Activated CD4-positive, CD25-positive, alpha-beta regulatory T cell (primary cell): Measurements from ENCODE around the gene PRDM5.
"Not testable (repeated sequence)": the region's sequence is repeated elsewhere in the genome, so short reads cannot be mapped to it uniquely, and the experiment has no call there.

Source experiments
- DNase-seq, 4 experiments: peaks; one replicate each; lab custom pipeline; 2025; lab: John Stamatoyannopoulos, UW

Gene PRDM5

DNA sequence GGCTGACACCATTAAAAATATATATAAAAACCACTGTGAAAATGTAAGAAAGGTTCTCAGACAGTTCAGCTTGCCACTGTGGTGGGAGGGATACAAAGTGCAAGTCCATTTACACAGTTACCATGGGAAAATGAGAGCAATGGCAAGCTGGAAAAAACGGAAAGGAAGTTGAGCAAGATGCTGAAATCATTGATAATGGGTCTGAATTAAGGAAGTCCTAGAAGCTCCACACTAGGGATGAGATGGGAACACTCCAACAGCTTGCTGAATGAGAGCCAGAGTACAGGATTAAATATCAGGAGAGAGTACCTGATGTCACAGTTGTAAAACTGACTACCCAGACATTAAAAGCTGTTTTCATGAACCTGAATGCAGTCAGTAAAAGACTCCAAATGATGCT is 218.6 kb downstream of the PRDM5 start:
- no peak for DNase-seq

DNA sequence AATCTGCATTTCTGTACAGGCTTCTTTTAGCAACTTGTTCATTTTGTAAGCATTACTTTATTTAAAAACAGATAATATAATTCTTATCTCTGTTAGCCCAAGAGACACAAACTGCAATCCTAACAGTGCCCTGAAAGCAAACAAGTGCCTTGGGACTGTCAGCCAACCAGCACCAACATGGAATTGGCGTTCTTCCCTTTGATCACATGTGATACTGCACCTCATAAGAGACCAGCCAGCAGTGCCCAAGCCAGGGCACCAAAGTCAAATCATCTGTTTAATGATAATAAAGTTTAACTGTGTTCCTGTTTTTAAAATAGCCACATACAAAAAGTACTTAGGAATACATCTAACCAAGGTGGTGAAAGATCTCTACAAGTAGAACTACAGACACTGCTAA is 223.2 kb downstream of the PRDM5 start:
- no peak for DNase-seq

DNA sequence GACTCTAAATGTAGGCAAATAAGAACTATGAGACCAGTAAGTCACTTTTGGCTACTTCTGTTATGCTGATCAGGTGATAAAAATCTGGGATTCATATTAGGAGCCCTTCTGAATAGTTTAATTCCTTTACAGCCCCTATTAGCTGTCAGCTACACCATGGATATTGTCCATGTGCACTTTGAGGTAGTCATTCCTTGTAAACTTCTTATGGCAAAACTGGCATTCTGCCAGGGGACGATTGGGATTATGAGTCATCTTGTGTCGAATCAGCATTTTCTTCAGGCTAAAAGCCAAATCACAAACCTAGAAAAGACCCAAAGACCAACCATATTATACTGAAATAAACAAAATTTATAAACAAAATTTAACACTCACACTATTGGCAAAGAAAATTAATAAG is 227.6 kb downstream of the PRDM5 start:
- no peak for DNase-seq

DNA sequence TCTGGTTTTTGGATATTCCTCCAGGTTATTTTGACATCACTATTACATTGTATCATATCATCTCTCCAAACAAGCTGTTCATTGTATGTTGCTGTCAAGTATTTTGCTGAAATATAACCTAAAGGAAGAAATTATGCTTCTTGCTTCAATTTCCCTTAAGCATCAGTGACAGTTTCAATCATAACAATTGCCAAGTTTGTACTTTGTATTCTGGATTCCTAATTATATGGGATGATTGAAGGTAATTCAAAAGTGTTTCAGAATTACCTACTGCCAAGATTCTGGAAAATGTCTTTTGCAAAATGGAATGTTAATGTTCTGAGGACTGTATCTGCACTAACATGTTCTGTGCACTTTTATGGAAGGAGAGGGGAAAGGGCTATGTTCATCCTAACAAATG is 228.7 kb downstream of the PRDM5 start:
- DNase-seq = no peak

DNA sequence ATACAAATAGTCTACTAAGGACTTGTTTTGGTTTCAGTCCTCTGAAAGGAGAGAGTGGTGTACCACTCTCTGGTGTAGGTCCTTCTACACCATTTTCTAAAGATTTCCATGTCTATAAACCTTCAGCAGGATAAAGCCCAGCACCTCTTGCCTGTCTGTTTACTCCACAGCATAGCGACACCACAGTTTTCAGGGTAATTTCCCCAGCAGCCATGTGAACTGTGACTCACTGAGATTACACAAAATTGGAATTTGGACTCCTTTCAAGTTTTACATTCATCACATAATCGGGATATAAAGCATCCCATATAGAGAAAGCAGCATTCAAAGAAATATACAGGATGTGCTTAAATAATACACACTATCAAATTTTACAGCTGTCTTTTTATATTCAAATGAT is 229.6 kb downstream of the PRDM5 start:
- DNase-seq = no peak

DNA sequence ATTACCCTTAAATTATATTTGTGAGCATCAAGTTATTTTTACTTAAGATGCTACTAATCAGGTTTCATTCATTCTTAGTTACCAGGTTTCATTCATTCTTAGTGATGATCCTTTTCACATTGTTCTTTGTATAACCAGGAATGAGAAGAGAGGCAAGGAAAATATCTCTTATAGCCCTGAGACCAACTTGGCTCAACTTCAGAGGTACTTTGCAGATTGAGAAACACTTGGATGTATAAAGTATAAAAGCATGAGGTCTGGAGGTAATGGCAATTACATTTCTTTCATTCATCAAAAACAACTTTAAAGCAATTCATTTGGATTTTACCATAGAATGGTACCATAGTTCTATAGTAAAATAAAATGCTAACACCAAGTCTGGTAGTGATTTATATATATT is 231.0 kb downstream of the PRDM5 start:
- no peak for DNase-seq

DNA sequence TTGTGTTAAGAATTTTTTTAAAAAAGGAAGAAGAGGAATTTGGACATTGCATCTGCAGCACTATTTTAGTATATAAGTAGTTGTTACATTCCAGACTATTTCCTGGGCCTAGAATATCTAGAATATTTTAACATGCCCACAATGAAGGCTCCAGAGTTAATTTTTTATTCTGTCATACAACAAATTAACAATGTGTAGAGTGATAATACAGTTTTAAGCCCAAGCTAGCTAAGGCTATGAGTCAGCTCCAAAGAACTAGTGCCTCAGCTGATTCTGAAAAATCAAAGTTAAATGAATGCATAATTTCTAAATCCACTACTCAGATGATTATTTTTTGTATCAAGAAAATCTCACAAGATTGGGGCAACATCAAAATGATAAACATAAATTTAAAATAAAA is 231.4 kb downstream of the PRDM5 start:
- DNase-seq = no peak

DNA sequence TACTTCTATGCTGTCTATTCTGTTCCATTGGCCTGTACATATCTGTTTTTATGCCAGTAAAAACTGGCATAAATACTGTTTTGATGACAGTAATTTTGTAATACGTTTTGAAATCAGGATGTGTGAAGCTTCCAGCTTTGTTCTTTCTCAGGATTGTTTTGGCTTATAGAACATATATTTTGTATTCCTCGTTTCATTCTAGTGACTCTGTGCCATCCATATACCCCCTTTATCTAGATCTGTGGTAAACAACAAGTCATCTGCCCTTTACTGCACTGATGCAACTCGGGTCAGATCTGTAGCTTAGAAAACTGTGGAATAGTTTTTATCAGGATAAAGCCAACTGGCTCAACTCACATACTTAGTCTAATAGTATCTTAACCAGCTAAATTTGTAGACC is 233.7 kb downstream of the PRDM5 start:
- DNase-seq = no peak

DNA sequence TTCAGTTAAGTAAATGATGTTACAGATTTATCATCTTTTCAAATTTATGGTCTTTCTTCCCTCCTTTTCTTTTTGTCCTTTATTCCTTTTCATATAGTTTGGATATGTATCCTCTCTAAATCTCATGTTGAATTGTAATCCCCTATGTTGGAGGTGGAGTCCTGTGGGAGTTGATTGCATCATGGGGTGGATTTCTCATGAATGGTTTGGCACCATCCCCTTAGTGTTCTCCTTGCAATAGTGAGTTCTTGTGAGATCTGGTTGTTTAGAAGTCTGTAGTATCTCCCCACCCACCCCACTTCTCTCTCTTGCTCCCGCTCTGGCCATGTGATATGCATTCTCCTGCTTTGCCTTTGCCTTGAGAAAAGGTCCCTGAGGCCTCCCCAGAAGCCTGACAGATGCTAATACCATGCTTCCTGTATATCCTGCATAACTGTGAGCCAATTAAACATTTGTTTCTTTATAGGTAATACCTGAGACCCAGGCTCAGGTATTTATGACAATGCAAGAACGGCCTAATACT is 236.7 kb downstream of the PRDM5 start:
- no peak for DNase-seq

DNA sequence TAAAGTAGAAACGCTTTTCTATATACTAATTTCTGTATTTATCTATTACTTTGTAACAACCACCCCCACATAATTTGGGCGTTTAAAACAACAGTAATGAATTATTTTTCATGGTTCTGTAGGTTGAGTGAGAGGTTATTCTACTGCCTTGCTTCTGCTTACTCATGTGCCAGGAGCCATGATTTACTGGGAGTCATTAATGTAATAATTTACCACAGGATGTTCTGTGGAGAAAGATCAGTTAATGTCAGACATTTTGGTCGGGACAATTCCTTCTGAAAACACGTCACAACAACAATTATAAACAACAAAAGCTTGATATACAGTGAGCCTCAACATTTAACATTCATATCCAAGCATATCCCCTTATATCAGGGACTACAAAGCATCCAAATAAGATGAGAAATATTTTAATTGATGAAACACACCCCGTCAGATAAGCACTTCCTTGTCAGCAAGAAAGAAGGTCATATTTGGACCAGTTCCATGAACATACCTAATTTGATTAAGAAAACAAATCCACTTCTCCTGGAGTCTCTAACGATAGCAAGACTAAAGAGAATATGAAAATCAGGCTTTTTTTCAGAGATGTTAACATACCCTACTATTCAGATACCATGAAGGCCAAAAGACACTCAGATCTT is 238.5 kb downstream of the PRDM5 start:
- no peak for DNase-seq

DNA sequence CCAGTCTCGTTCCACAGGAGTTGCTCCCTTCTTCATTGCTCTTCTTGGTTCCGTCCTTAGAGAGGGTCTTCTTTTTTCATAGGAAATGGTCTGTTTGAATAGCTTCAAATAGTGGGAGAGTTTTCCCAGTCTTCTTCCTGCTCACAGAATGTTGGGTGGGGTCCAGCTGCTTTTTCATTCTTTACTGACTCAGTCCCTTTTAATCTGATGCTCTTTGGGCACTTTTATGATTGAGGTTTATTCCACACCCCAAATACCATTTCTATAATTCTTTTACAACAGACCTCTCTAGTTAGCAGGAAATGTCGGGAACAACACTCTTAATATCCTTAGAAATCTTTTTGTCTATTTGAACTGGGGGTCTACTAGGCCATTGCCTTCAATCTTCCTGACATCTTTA is 239.5 kb downstream of the PRDM5 start:
- no peak for DNase-seq

DNA sequence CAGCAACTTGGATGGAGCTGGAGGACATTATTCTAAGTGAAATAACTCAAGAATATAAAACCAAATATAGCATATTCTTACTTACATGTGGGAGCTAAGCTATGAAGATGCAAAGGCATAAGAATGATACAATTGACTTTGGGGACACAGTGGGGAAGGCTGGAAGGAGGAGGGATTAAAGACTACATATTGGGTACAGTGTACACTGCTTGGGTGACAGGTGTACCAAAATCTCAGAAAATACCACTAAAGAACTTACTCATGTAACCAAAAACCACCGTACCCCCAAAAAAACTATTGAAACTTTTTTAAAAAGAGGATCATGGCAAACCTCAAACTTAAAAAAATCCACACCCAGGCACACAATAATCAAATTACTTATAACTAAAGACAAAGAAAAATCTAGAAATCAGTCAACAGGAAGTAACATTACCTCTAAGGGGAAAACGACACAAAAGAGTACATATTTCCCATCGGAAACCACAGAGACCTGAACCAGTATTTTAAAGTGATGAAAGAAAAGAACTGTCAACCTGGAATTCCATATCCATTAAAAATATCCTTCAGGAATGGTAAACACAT is 241.8 kb downstream of the PRDM5 start:
- DNase-seq = no peak

DNA sequence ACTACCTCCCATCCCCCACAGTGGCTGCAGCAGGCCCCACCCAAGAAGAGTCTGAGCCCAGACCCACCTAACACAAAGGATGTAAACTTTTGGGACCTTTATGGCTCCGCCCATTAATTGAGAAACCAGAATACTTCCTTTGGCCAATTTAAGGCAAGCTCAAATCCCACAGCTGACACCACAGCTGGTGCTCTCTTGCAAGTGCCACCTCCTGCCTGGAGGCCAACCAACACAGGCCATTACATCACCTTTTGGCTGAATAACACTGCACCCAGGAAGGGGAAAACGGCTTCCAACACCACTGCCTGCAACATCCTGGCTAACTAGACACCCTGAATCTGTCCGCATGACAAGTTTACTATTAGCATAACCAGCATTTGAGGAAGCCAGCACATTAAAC is 248.8 kb downstream of the PRDM5 start:
- no peak for DNase-seq

DNA sequence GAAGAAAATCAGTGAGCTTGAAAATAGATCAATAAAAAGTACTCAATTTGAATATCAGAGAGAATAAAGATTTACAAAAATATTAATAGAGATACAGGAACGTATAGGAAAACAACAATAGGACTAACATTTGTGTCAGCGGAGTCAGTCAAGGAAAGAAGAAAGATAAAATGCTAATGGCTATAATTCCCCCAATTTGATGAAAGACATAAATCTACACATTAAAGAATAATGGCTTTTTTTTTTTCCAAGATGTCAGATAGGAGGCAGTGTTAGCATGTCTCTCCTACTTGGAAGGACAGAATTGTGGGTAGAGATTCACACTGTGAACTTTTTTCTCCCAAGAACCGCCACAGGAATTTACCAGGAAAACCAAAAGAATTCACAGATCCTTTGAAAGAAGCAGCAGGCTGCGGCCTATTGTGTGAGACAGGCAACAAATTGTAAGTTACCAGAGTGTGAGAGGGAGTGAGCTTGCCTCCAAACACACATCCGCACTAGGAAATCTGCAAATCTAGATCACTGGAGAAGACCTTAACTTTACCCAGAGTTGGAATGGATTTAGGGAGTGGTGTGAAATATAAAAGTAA is 249.9 kb downstream of the PRDM5 start:
- no peak for DNase-seq

DNA sequence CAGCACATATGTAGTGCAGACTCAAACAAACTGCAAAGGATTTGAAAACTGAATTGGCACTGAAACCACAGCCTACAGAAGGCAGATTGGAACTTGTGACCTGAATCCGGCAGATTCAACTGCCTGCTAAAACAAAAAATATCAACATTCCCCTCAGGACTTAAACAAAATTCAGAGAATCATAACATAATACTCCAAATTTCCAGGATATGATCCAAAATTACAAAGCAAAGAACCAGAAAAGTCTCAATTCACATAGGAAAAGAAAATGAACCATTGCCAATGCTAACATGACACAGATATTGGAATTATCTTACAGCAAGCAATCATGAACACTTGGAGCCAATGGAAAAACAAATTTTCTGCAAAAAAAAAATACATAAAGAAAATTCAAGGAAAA is 250.4 kb downstream of the PRDM5 start:
- no peak for DNase-seq

DNA sequence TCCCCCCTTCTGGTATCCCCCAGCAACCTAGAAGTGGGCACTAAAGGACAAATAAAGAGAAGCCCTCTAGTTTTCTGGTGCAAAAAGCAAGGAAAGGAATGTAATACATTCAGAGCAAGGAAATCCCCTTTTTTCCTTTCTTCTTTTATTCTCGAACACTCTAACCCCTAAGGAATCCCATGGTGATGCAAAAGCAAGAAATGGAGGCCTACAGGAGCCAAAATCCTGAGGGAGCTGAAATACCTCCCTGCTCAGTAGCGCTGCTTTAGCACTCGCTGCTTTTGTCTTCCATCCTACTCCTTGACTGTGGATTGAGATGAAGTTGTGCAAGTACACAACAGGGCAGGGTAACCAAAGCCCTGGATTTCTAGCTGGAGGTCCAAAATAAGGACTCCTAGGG is 251.0 kb downstream of the PRDM5 start:
- no peak for DNase-seq

DNA sequence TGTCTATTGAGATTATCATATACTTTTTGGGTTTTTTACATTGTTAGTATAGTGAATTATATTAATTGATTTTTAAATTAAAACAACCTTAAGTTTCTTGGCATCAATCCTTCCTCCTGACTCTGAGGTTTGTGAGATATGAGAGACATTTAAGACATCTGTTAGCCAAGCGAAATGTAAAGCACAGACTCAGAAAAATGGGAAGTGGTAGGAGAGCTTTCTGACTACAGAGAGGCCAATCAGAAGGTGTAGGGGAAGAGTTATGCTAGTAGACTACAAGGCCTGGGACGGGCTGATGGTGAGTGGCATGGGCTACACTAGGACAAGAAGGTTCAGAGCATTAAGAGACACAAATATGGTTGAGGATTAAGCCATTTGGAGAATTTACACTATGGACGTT is 255.4 kb downstream of the PRDM5 start:
- DNase-seq = no peak

DNA sequence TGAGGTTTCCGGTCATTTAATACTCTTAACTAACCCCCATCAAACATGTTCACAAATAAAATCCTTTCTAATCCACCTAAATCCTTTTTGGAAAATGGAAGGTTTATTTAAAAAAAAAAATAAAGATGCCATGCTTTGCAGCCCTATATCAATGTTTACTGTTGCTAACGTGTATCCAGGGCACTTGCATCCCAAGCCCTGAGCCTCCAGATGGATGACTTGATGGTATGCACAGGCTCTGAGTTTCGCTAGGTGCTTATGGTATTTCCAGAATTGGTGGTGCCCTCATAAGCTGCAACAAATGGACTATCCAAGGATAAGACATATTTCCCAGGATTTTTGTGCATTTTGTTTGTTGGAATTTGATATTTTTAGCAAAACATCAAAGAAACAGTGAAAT is 257.7 kb downstream of the PRDM5 start:
- DNase-seq = no peak

DNA sequence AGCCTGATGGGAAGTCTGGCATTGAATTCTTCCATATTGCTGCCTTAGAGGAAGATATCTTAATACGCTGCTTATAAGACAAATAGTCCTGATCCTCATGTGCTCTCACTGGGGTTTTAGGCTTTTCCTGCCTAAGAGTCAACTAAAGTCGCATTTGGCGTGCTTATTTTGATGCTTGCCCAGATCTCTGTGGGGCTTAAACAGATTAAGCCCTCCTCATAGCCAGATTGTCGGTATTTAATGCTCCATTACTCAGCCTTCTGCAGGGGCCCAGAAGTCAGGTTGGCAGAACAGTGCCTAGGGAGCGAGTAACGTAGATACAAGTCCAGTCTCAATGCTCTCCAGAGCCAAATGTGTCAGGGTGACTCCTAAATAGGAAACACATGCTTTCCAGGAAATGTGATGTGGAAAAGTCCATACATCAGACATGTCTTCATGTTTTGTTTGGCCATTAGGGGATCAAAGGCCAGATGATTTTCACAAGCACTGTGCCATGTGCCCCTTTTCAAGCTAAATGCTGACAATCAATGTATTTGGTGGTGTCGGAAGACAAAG is 262.8 kb downstream of the PRDM5 start:
- no peak for DNase-seq

DNA sequence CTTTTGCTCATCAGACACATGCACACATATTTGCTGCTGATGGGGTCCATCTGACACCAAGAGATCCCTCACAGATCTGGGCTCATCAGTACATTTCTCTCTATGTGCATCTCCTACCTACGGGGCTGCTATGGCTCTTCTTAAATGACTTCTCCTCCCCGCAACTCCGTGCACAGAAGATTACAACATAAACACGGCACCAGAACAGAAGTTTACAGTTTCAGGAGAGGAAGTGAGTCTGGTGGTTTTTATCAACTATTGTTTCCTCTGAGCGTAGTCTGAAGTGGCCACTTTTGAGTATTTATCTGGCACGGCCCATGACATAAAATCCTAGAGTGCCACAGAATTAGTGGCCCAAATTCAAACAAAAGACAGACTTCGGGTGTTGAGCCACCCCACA is 263.8 kb downstream of the PRDM5 start:
- no peak for DNase-seq

DNA sequence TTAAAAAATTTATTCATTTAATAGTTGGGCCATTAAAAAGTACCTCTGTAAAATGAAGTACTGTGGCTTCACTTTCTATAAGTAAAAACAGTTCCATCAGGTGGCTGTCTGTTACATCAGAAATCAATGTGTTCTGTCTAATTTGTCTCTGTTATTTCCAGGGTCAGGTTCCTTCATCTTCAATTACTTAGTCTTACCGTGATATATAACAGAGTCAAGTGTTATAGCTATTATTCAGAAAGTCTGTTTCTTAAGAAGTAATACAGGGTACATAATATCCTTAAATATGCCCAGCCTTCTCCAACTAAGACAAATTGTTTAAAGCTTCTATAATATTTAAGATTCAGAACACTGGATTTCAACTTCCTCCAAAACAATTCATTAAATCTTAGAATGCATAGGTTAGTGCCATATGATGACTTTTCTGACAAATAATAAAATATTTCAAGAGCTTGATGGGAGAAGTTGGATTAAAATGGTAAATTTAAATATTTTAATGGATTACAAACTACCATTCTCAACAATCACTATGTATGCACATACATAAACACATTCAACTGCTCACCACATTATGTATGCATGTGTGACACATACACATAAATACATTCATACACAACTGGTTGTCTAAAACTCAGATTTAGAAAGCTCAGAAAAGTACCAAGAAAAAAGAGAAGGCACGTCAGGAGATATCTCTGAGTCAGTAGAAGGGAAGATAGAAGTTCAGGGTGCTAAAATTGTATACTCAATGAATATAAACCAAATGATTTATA is 268.5 kb downstream of the PRDM5 start:
- DNase-seq = no peak

DNA sequence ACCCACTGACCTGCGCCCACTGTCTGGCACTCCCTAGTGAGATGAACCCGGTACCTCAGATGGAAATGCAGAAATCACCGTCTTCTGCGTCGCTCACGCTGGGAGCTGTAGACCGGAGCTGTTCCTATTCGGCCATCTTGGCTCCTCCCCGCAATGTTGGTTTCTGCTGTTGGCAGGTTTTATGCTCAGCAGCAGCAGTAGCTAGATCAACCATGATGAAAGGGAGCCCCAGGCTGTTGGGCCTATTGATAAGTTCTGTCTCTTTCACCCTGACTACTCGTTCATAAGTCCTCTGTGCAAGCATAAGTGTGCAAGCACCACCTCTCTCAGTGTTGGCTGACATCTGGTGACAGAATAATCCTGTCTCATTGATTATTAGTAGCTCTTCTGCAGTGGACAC is 274.2 kb downstream of the PRDM5 start:
- DNase-seq = not testable (repeated sequence)
